Sigmoid colon (tissue), 4 donors: Measurements from ENCODE around the gene VAT1L.

Experiments
- EP300 ChIP-seq, 4 donors: sonication (generic); formaldehyde crosslinking; IDR thresholded peaks; one replicate each; pipeline ENCODE4 v1.6.1; 2017; ENCODE audit warnings: antibody characterized with exemption in 4 of 4
- POLR2A ChIP-seq, 2 donors: fragments of 450-650 bp; IDR thresholded peaks; one replicate each; pipeline ENCODE4 v1.6.1; 2016; ENCODE audit warnings: antibody characterized with exemption in 2 of 2, mild to moderate bottlenecking in 2 of 2, moderate library complexity in 2 of 2
- POLR2AphosphoS5 ChIP-seq, 4 donors: sonication (generic); formaldehyde crosslinking; IDR thresholded peaks; one replicate each; pipeline ENCODE4 v1.6.1; 2017; ENCODE audit warnings: antibody characterized with exemption in 4 of 4
- TF ChIP-seq, protein P1 (sequence below), 4 experiments: fragments of 450-650 bp in 3 of 4; fragments of 200-600 bp in 1 of 4; IDR thresholded peaks; one replicate each; pipeline ENCODE4 v1.5.1; 2016 to 2019; ENCODE audit warnings: antibody characterized with exemption in 4 of 4, mild to moderate bottlenecking in 3 of 4, moderate library complexity in 2 of 4

DNA sequence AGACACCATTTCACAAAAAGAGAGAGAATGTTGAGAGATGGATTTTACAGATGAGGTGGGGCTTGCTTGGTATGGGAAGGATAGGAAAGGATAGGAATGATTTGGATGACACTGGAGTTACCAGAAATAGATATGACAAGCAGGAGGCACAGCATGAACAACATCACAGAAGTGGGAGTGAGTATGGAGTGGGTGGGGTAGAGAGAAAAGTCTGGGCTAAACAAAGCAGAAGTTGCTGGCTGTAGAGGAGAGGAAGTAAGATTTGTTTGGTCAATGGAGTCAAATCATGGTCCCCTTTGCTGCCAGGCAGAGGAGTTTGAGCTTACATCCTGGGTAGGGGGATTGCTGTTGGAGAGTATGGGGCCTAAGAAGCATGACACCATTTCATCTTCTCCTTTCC is 101.7 kb downstream of the VAT1L start:
- no peak for TF ChIP-seq POLR2AphosphoS5 (IDR thresholded peaks at IDR 0.05)
- TF ChIP-seq, protein P1, sequence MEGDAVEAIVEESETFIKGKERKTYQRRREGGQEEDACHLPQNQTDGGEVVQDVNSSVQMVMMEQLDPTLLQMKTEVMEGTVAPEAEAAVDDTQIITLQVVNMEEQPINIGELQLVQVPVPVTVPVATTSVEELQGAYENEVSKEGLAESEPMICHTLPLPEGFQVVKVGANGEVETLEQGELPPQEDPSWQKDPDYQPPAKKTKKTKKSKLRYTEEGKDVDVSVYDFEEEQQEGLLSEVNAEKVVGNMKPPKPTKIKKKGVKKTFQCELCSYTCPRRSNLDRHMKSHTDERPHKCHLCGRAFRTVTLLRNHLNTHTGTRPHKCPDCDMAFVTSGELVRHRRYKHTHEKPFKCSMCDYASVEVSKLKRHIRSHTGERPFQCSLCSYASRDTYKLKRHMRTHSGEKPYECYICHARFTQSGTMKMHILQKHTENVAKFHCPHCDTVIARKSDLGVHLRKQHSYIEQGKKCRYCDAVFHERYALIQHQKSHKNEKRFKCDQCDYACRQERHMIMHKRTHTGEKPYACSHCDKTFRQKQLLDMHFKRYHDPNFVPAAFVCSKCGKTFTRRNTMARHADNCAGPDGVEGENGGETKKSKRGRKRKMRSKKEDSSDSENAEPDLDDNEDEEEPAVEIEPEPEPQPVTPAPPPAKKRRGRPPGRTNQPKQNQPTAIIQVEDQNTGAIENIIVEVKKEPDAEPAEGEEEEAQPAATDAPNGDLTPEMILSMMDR (IDR thresholded peaks at IDR 0.05), result no peak
- TF ChIP-seq POLR2A (IDR thresholded peaks at IDR 0.05), result no peak
- TF ChIP-seq EP300 (IDR thresholded peaks at IDR 0.05), result no peak
